K562 (cell line): Measurements from ENCODE around the gene SH3D19.

Experiments
- CREM ChIP-seq: IDR thresholded peaks from 2 replicates; pipeline ENCODE4 v1.6.1; 2014; ENCODE audit warnings: antibody characterized with exemption, low read depth
- CTCF ChIP-seq, 3 experiments: IDR thresholded peaks in 2 of 3; conservative IDR thresholded peaks in 1 of 3; 2 replicates each; pipeline ENCODE4 v1.5.1; 2011 to 2012; ENCODE audit warnings: low read length in 3 of 3, mild to moderate bottlenecking in 3 of 3, control low read depth in 2 of 3, improper control_type of control experiment in 1 of 3, inconsistent platforms in 1 of 3, low read depth in 1 of 3, mixed read lengths in 1 of 3, moderate library complexity in 1 of 3; ENCODE audit not compliant: insufficient read depth in 2 of 3
- EHMT2 ChIP-seq: fragments of 450-650 bp; IDR thresholded peaks from 2 replicates; pipeline ENCODE4 v1.6.1; 2018; ENCODE audit warnings: antibody characterized with exemption
- FIP1L1 ChIP-seq: fragments of 200-400 bp; formaldehyde crosslinking; IDR thresholded peaks from 2 replicates; pipeline ENCODE4 v1.6.1; 2018; ENCODE audit warnings: mild to moderate bottlenecking, low read depth, low read length; ENCODE audit not compliant: poor library complexity, severe bottlenecking
- GTF2F1 ChIP-seq: IDR thresholded peaks from 2 replicates; pipeline ENCODE4 v1.6.1; 2011; ENCODE audit warnings: low read depth, low read length, improper control_type of control experiment
- L3MBTL2 ChIP-seq: fragments of 450-650 bp; IDR thresholded peaks from 2 replicates; pipeline ENCODE4 v1.6.1; 2016; ENCODE audit warnings: mild to moderate bottlenecking, moderate library complexity
- NFIC ChIP-seq: fragments of 450-650 bp; IDR thresholded peaks from 2 replicates; pipeline ENCODE4 v1.6.1; 2017; ENCODE audit warnings: mild to moderate bottlenecking, inconsistent platforms
- RCOR1 ChIP-seq, 2 experiments: IDR thresholded peaks; 2 replicates each; pipeline ENCODE4 v1.6.1; 2012; ENCODE audit warnings: low read depth in 2 of 2, low read length in 2 of 2, borderline replicate concordance in 1 of 2, improper control_type of control experiment in 1 of 2
- ZNF146 ChIP-seq: IDR thresholded peaks from one replicate; pipeline ENCODE4 v1.6.1; 2018; ENCODE audit warnings: missing compliant biosample characterization; ENCODE audit not compliant: unreplicated experiment
- ZNF354B ChIP-seq: fragments of 250-450 bp; sonication (Bioruptor Pico); IDR thresholded peaks from 2 replicates; pipeline ENCODE4 v1.4.0; 2020
- ZNF76 ChIP-seq: fragments of 250-450 bp; sonication (Bioruptor Pico); IDR thresholded peaks from 2 replicates; pipeline ENCODE4 v1.4.0; 2020; ENCODE audit warnings: mild to moderate bottlenecking, moderate library complexity, borderline replicate concordance

GRCh38 chr4:151105454-151106032, 219.9 kb downstream of the SH3D19 start:
- no peak for TF ChIP-seq CREM
- no peak for TF ChIP-seq CTCF (IDR thresholded peaks at IDR 0.05 in 2 of 3, conservative IDR thresholded peaks at IDR 0.05 in 1 of 3; ENCODE audit: insufficient read depth in 2 of 3, low read depth in 1 of 3, low read length in 3 of 3)
- no peak for TF ChIP-seq ZNF354B (CRISPR knock-in tag)
- TF ChIP-seq RCOR1 (IDR thresholded peaks at IDR 0.05; ENCODE audit: borderline replicate concordance in 1 of 2, low read depth in 2 of 2, low read length in 2 of 2) = no peak
- TF ChIP-seq L3MBTL2 = no peak
- no peak for TF ChIP-seq ZNF146
- TF ChIP-seq ZNF76 (CRISPR knock-in tag) = no peak
- no peak for TF ChIP-seq FIP1L1
- TF ChIP-seq EHMT2 = no peak
- no peak for TF ChIP-seq NFIC
- no peak for TF ChIP-seq GTF2F1
